GM23338 (cell line): ENCODE measurements around the gene HSPB9. TPM values are rescaled to one million over a fixed set of nuclear protein-coding genes. Genes with fewer than 3 reads are reported as not detected.

Source experiments
- ATAC-seq: fragments of 200-7000 bp; cut with Tn5 transposase; 3 replicates; pipeline ENCODE4 v1.9.1; 2020
- DNase-seq: peaks from one replicate; pipeline ENCODE4 v3.0.0-alpha.2; 2015; ENCODE audit warnings: low spot score
- H2AFZ ChIP-seq: fragments of 200-600 bp; sonication (generic); 2 replicates; pipeline ENCODE4 v1.8.0; 2016; ENCODE audit warnings: antibody characterized with exemption, mild to moderate bottlenecking, moderate library complexity
- H3F3A ChIP-seq: fragments of 200-600 bp; sonication (generic); replicated peaks from 2 replicates; pipeline ENCODE4 v1.8.0; 2017; ENCODE audit warnings: antibody characterized with exemption, mixed run types, low read depth
- H3K27ac ChIP-seq: fragments of 200-600 bp; sonication (generic); 2 replicates; pipeline ENCODE4 v1.6.1; 2016; ENCODE audit warnings: low read depth
- H3K27me3 ChIP-seq: fragments of 200-600 bp; sonication (generic); 2 replicates; pipeline ENCODE4 v1.8.0; 2016; ENCODE audit warnings: mild to moderate bottlenecking, mixed run types, moderate library complexity; ENCODE audit not compliant: insufficient read depth
- H3K36me3 ChIP-seq: fragments of 200-600 bp; sonication (generic); 2 replicates; pipeline ENCODE4 v1.8.0; 2016; ENCODE audit warnings: mild to moderate bottlenecking; ENCODE audit not compliant: insufficient read depth
- H3K4me1 ChIP-seq: fragments of 200-600 bp; sonication (generic); 2 replicates; pipeline ENCODE4 v1.8.0; 2016; ENCODE audit warnings: mild to moderate bottlenecking, moderate library complexity; ENCODE audit not compliant: insufficient read depth
- H3K4me2 ChIP-seq: fragments of 200-600 bp; sonication (generic); 2 replicates; pipeline ENCODE4 v1.7.1; 2017; ENCODE audit warnings: mixed run types
- H3K4me3 ChIP-seq: fragments of 200-600 bp; sonication (generic); 2 replicates; pipeline ENCODE4 v1.6.1; 2016; ENCODE audit warnings: mixed run types
- H3K79me2 ChIP-seq: fragments of 200-600 bp; sonication (generic); replicated peaks from 2 replicates; pipeline ENCODE4 v1.8.0; 2017; ENCODE audit warnings: mild to moderate bottlenecking; ENCODE audit not compliant: insufficient read depth
- H3K9me2 ChIP-seq: fragments of 200-600 bp; sonication (generic); 2 replicates; pipeline ENCODE4 v1.8.0; 2017; ENCODE audit not compliant: insufficient read depth
- H4K20me1 ChIP-seq: fragments of 200-600 bp; sonication (generic); replicated peaks from 2 replicates; pipeline ENCODE4 v1.8.0; 2017; ENCODE audit warnings: mild to moderate bottlenecking; ENCODE audit not compliant: insufficient read depth
- H3K27ac Mint-ChIP-seq: 2 replicates; pipeline ENCODE4 v1.8.0; 2020; ENCODE audit warnings: inconsistent platforms, mild to moderate bottlenecking, moderate library complexity, mixed read lengths
- H3K27me3 Mint-ChIP-seq: 3 replicates; pipeline ENCODE4 v1.8.0; 2022; ENCODE audit warnings: low read depth, mild to moderate bottlenecking, moderate library complexity, mixed read lengths, inconsistent platforms; ENCODE audit not compliant: insufficient read depth, poor library complexity
- H3K36me3 Mint-ChIP-seq: 3 replicates; pipeline ENCODE4 v1.8.0; 2021; ENCODE audit warnings: low read depth, mild to moderate bottlenecking, inconsistent platforms, moderate library complexity, mixed read lengths
- H3K4me1 Mint-ChIP-seq: 3 replicates; pipeline ENCODE4 v1.8.0; 2020; ENCODE audit warnings: mild to moderate bottlenecking, inconsistent platforms, mixed read lengths
- H3K4me3 Mint-ChIP-seq: 3 replicates; pipeline ENCODE4 v1.8.0; 2021; ENCODE audit warnings: moderate library complexity, mild to moderate bottlenecking, inconsistent platforms, mixed read lengths
- H3K9me3 Mint-ChIP-seq: 3 replicates; pipeline ENCODE4 v1.8.0; 2020; ENCODE audit warnings: moderate library complexity, mild to moderate bottlenecking, inconsistent platforms, mixed read lengths
- CREB1 ChIP-seq: fragments of 250-450 bp; sonication (Bioruptor Pico); IDR thresholded peaks from 2 replicates; pipeline ENCODE4 v1.5.0; 2020; ENCODE audit warnings: low read depth, mild to moderate bottlenecking, moderate library complexity
- EZH2 ChIP-seq: fragments of 200-600 bp; sonication (generic); IDR thresholded peaks from one replicate; pipeline ENCODE4 v1.8.0; 2017; ENCODE audit warnings: antibody characterized with exemption, mild to moderate bottlenecking, low read depth; ENCODE audit not compliant: unreplicated experiment
- EZH2phosphoT487 ChIP-seq: fragments of 200-600 bp; sonication (generic); IDR thresholded peaks from one replicate; pipeline ENCODE4 v1.8.1; 2018; ENCODE audit warnings: antibody characterized with exemption; ENCODE audit not compliant: unreplicated experiment
- JUNB ChIP-seq: IDR thresholded peaks from one replicate; pipeline ENCODE4 v1.6.1; 2016; ENCODE audit warnings: antibody characterized with exemption; ENCODE audit not compliant: unreplicated experiment
- NANOG ChIP-seq: IDR thresholded peaks from 2 replicates; pipeline ENCODE4 v1.6.1; 2016; ENCODE audit warnings: antibody characterized with exemption, borderline replicate concordance
- POLR2AphosphoS5 ChIP-seq: IDR thresholded peaks from 2 replicates; pipeline ENCODE4 v1.6.1; 2016; ENCODE audit warnings: antibody characterized with exemption, low read depth
- REST ChIP-seq: IDR thresholded peaks from one replicate; pipeline ENCODE4 v1.6.1; 2018; ENCODE audit warnings: antibody characterized with exemption; ENCODE audit not compliant: unreplicated experiment
- STAT1 ChIP-seq: IDR thresholded peaks from one replicate; pipeline ENCODE4 v1.6.1; 2016; ENCODE audit warnings: antibody characterized with exemption; ENCODE audit not compliant: unreplicated experiment
- ZNF114 ChIP-seq: fragments of 250-450 bp; sonication (Bioruptor Pico); IDR thresholded peaks from 2 replicates; pipeline ENCODE4 v1.5.0; 2020; ENCODE audit warnings: mild to moderate bottlenecking, moderate library complexity
- ZNF331 ChIP-seq: fragments of 250-450 bp; sonication (Bioruptor Pico); IDR thresholded peaks from 2 replicates; pipeline ENCODE4 v1.5.0; 2020; ENCODE audit warnings: low read depth, mild to moderate bottlenecking, moderate library complexity
- polyA plus RNA-seq: library from polyadenylated mRNA; unstranded; fragments of >200 nt; fragmentation: Nextera tagmentation; extraction: Ambion mirVana; gene quantifications from 2 replicates; pipeline ENCODE4 v1.2.1, GENCODE V29; 2016
- total RNA-seq: library from RNA; depleted of rRNA; stranded (reverse); fragments of >200 nt; shearing (Covaris generic); gene quantifications from 2 replicates; pipeline ENCODE4 v1.2.3, GENCODE V29; 2014
- TF ChIP-seq, protein P1 (sequence below), 2 experiments: fragments of 200-600 bp in 1 of 2; sonication (generic) in 1 of 2; conservative IDR thresholded peaks; 2 replicates each; pipeline versions ENCODE4 v1.5.1 to v1.6.1; 2016 to 2017; ENCODE audit warnings: antibody characterized with exemption in 2 of 2, low read depth in 2 of 2, mild to moderate bottlenecking in 2 of 2, moderate library complexity in 1 of 2
- TF ChIP-seq, protein P2 (sequence below): fragments of 250-450 bp; sonication (Bioruptor Pico); IDR thresholded peaks from 2 replicates; pipeline ENCODE4 v1.5.0; 2020; ENCODE audit warnings: mild to moderate bottlenecking, moderate library complexity
- TF ChIP-seq, protein P3 (sequence below): IDR thresholded peaks from 2 replicates; pipeline ENCODE4 v1.6.1; 2016; ENCODE audit warnings: antibody characterized with exemption

HSPB9 gene
- total and polyA plus RNA-seq, 2 experiments from 2014 or later, result 0.31 to 0.52 TPM

DNA sequence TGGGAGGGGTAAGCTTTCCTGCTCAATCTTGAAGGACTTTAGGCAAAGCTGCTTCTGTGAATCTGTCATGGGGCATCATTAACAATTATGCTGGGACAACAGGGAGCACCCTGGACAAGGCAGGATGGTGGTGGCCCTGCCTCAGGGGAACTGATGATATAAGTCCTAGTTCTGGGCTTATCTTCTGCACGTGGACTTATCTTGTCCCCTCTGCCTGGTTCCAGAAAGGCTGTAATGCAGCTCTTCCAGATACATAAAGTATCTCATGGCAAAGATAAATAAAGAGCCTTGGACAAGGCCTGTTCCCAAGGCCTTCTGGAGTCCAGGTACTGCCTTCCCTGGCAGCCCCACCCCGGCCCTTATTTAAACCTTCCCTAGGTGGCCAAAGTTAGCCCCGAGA lies 18.3 kb upstream of the HSPB9 start:
- no peak overlapping the region for H3K4me3 Mint-ChIP-seq
- no peaks in the 10 kb centered on the region for H4K20me1 ChIP-seq
- no peak overlapping the region for H3K4me2 ChIP-seq
- H3K9me2 ChIP-seq, result no peaks in the 10 kb centered on the region
- H3K36me3 ChIP-seq, result no peaks in the 10 kb centered on the region
- no peaks in the 10 kb centered on the region for H3K79me2 ChIP-seq
- H3K9me3 Mint-ChIP-seq, result no peaks in the 10 kb centered on the region; the same call in 2 of the 3 replicates
- peaks cover 20% of the 10 kb centered on the region for H3K27me3 Mint-ChIP-seq
- no peaks in the 10 kb centered on the region; the same call in 2 of the 3 replicates for H3K36me3 Mint-ChIP-seq
- H3K27me3 ChIP-seq, result peaks cover 4% of the 10 kb centered on the region; the same call in 1 of the 2 replicates
- ATAC-seq (no peak), DNase-seq (no peak)
- TF ChIP-seq JUNB, result no peak
- TF ChIP-seq, protein P1, sequence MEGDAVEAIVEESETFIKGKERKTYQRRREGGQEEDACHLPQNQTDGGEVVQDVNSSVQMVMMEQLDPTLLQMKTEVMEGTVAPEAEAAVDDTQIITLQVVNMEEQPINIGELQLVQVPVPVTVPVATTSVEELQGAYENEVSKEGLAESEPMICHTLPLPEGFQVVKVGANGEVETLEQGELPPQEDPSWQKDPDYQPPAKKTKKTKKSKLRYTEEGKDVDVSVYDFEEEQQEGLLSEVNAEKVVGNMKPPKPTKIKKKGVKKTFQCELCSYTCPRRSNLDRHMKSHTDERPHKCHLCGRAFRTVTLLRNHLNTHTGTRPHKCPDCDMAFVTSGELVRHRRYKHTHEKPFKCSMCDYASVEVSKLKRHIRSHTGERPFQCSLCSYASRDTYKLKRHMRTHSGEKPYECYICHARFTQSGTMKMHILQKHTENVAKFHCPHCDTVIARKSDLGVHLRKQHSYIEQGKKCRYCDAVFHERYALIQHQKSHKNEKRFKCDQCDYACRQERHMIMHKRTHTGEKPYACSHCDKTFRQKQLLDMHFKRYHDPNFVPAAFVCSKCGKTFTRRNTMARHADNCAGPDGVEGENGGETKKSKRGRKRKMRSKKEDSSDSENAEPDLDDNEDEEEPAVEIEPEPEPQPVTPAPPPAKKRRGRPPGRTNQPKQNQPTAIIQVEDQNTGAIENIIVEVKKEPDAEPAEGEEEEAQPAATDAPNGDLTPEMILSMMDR (conservative IDR thresholded peaks at IDR 0.05; ENCODE audit: low read depth in 2 of 2), result no peak
- TF ChIP-seq ZNF331 (CRISPR knock-in tag), result no peak
- TF ChIP-seq, protein P2, sequence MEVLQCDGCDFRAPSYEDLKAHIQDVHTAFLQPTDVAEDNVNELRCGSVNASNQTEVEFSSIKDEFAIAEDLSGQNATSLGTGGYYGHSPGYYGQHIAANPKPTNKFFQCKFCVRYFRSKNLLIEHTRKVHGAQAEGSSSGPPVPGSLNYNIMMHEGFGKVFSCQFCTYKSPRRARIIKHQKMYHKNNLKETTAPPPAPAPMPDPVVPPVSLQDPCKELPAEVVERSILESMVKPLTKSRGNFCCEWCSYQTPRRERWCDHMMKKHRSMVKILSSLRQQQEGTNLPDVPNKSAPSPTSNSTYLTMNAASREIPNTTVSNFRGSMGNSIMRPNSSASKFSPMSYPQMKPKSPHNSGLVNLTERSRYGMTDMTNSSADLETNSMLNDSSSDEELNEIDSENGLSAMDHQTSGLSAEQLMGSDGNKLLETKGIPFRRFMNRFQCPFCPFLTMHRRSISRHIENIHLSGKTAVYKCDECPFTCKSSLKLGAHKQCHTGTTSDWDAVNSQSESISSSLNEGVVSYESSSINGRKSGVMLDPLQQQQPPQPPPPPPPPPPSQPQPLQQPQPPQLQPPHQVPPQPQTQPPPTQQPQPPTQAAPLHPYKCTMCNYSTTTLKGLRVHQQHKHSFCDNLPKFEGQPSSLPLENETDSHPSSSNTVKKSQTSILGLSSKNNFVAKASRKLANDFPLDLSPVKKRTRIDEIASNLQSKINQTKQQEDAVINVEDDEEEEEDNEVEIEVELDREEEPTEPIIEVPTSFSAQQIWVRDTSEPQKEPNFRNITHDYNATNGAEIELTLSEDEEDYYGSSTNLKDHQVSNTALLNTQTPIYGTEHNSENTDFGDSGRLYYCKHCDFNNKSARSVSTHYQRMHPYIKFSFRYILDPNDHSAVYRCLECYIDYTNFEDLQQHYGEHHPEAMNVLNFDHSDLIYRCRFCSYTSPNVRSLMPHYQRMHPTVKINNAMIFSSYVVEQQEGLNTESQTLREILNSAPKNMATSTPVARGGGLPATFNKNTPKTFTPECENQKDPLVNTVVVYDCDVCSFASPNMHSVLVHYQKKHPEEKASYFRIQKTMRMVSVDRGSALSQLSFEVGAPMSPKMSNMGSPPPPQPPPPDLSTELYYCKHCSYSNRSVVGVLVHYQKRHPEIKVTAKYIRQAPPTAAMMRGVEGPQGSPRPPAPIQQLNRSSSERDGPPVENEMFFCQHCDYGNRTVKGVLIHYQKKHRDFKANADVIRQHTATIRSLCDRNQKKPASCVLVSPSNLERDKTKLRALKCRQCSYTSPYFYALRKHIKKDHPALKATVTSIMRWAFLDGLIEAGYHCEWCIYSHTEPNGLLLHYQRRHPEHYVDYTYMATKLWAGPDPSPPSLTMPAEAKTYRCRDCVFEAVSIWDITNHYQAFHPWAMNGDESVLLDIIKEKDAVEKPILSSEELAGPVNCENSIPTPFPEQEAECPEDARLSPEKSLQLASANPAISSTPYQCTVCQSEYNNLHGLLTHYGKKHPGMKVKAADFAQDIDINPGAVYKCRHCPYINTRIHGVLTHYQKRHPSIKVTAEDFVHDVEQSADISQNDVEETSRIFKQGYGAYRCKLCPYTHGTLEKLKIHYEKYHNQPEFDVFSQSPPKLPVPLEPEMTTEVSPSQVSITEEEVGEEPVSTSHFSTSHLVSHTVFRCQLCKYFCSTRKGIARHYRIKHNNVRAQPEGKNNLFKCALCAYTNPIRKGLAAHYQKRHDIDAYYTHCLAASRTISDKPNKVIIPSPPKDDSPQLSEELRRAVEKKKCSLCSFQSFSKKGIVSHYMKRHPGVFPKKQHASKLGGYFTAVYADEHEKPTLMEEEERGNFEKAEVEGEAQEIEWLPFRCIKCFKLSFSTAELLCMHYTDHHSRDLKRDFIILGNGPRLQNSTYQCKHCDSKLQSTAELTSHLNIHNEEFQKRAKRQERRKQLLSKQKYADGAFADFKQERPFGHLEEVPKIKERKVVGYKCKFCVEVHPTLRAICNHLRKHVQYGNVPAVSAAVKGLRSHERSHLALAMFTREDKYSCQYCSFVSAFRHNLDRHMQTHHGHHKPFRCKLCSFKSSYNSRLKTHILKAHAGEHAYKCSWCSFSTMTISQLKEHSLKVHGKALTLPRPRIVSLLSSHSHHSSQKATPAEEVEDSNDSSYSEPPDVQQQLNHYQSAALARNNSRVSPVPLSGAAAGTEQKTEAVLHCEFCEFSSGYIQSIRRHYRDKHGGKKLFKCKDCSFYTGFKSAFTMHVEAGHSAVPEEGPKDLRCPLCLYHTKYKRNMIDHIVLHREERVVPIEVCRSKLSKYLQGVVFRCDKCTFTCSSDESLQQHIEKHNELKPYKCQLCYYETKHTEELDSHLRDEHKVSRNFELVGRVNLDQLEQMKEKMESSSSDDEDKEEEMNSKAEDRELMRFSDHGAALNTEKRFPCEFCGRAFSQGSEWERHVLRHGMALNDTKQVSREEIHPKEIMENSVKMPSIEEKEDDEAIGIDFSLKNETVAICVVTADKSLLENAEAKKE (CRISPR knock-in tag), result no peak
- no peak for TF ChIP-seq STAT1
- TF ChIP-seq NANOG, result no peak
- TF ChIP-seq ZNF114 (CRISPR knock-in tag), result no peak
- TF ChIP-seq CREB1 (CRISPR knock-in tag), result no peak
- TF ChIP-seq, protein P3, sequence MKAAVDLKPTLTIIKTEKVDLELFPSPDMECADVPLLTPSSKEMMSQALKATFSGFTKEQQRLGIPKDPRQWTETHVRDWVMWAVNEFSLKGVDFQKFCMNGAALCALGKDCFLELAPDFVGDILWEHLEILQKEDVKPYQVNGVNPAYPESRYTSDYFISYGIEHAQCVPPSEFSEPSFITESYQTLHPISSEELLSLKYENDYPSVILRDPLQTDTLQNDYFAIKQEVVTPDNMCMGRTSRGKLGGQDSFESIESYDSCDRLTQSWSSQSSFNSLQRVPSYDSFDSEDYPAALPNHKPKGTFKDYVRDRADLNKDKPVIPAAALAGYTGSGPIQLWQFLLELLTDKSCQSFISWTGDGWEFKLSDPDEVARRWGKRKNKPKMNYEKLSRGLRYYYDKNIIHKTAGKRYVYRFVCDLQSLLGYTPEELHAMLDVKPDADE, result no peak
- no peak for TF ChIP-seq REST
- TF ChIP-seq EZH2, result no peak
- TF ChIP-seq EZH2phosphoT487, result no peak
- TF ChIP-seq POLR2AphosphoS5, result no peak
- peaks cover 14% of the 10 kb centered on the region for H3K4me1 ChIP-seq
- H3F3A ChIP-seq, result 0 out of 2 replicates have a peak, but pooled peaks cover 6% of the 10 kb centered on the region
- H3K4me3 ChIP-seq, result no peak overlapping the region
- no peak overlapping the region for H3K27ac Mint-ChIP-seq
- peaks cover 21% of the 10 kb centered on the region for H3K4me1 Mint-ChIP-seq
- H2AFZ ChIP-seq, result no peak overlapping the region
- no peak overlapping the region for H3K27ac ChIP-seq
